ENCODE data around the gene ABCD3. TPM values are rescaled to one million over a fixed set of nuclear protein-coding genes. Genes with fewer than 3 reads are reported as not detected.
"Not testable (repeated sequence)": the region's sequence is repeated elsewhere in the genome, so short reads cannot be mapped to it uniquely, and the experiment has no call there.

Gene ABCD3
- total RNA-seq, 3 donors from 2014 or later (not counting 1 experiment from before 2014, with no cell fraction given), result 22.3 to 29.5 (median 27.6) TPM

DNA sequence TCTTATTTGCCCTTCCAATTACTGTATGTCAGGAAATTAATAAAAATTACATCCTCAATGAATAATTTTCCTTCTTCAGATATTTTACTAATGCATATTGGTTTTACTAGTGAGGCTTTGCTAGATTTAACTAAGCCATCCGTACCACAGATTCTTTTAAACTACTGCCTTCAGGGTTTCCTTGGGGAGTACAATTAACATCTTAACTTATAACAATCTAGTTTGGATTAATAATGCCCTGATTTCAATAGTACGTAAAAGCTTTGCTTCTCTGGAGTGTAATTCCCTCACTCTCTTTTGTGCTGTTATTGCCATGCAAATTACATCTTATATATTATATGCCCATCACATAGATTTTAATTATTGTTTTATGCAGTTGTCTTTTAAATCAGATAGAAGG, 147.7 kb downstream of the ABCD3 start:
- intact Hi-C loops (cut with micrococcal nuclease), result no loop called here
- H3K4me1 ChIP-seq (ENCODE audit: control insufficient read depth, insufficient read depth, low read length), result no peaks in the 10 kb centered on the region

DNA sequence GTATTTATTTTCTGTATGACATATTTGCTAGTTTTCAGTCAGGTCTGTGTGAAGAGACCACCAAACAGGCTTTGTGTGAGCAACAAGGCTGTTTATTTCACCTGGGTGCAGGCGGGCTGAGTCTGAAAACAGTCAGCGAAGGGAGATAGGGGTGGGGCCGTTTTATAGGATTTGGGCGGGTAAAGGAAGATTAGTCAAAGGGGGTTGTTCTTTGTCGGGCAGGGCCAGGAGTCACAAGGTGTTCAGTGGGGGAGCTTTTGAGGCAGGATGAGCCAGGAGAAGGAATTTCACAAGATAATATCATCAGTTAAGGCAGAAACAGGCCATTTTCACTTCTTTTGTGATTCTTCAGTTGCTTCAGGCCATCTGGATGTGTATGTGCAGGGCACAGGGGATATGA, 148.2 kb downstream of the ABCD3 start:
- DNase-seq; intact Hi-C loops (cut with micrococcal nuclease); H3K4me3 Mint-ChIP-seq; H3K9me3 ChIP-seq (ENCODE audit: control insufficient read depth, insufficient read depth, low read length); H3K4me1 Mint-ChIP-seq; H3K4me1 ChIP-seq (ENCODE audit: control insufficient read depth, insufficient read depth, low read length); H3K36me3 Mint-ChIP-seq; H3K27ac ChIP-seq (ENCODE audit: low read length); ATAC-seq; H3K9me3 Mint-ChIP-seq; H3K4me3 ChIP-seq (ENCODE audit: low read length); H3K27me3 ChIP-seq (ENCODE audit: control insufficient read depth, insufficient read depth, low read length); H3K27ac Mint-ChIP-seq; H3K36me3 ChIP-seq (ENCODE audit: control insufficient read depth, insufficient read depth, low read length): not testable (repeated sequence)
- H3K27me3 Mint-ChIP-seq (ENCODE audit: low read depth in 2 of 2), result peaks cover 8 to 15% of the 10 kb centered on the region in 2 donors
- 90% methylated on average over 5 of the region's 5 CpGs for WGBS (ENCODE audit: insufficient coverage)

More for the DNA sequence above, 147.7 kb downstream of the ABCD3 start:
- Mint-ChIP-seq H3K36me3 (no peaks in the 10 kb centered on the region), H3K27me3 (ENCODE audit: low read depth in 2 of 2) (peaks cover 9 to 15% of the 10 kb centered on the region in 2 donors), H3K4me1 (no peaks in the 10 kb centered on the region), H3K9me3 (peaks cover 0 to 3% of the 10 kb centered on the region in 2 donors), H3K27ac (no peak overlapping the region), H3K4me3 (no peak overlapping the region)
- TF ChIP-seq, protein P1, sequence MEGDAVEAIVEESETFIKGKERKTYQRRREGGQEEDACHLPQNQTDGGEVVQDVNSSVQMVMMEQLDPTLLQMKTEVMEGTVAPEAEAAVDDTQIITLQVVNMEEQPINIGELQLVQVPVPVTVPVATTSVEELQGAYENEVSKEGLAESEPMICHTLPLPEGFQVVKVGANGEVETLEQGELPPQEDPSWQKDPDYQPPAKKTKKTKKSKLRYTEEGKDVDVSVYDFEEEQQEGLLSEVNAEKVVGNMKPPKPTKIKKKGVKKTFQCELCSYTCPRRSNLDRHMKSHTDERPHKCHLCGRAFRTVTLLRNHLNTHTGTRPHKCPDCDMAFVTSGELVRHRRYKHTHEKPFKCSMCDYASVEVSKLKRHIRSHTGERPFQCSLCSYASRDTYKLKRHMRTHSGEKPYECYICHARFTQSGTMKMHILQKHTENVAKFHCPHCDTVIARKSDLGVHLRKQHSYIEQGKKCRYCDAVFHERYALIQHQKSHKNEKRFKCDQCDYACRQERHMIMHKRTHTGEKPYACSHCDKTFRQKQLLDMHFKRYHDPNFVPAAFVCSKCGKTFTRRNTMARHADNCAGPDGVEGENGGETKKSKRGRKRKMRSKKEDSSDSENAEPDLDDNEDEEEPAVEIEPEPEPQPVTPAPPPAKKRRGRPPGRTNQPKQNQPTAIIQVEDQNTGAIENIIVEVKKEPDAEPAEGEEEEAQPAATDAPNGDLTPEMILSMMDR (IDR thresholded peaks at IDR 0.05), result no peak
- DNase-seq, result no peak
- H3K27me3 ChIP-seq (ENCODE audit: control insufficient read depth, insufficient read depth, low read length), result no peaks in the 10 kb centered on the region
- no peak for ATAC-seq
- no peak overlapping the region for H3K27ac ChIP-seq (ENCODE audit: low read length)
- H3K4me3 ChIP-seq (ENCODE audit: low read length), result no peak overlapping the region
- no peaks in the 10 kb centered on the region for H3K36me3 ChIP-seq (ENCODE audit: control insufficient read depth, insufficient read depth, low read length)
- WGBS (ENCODE audit: insufficient coverage), result no CpG with 5 or more reads among the region's 2 CpGs
- H3K9me3 ChIP-seq (ENCODE audit: control insufficient read depth, insufficient read depth, low read length), result peaks cover 5% of the 10 kb centered on the region

DNA sequence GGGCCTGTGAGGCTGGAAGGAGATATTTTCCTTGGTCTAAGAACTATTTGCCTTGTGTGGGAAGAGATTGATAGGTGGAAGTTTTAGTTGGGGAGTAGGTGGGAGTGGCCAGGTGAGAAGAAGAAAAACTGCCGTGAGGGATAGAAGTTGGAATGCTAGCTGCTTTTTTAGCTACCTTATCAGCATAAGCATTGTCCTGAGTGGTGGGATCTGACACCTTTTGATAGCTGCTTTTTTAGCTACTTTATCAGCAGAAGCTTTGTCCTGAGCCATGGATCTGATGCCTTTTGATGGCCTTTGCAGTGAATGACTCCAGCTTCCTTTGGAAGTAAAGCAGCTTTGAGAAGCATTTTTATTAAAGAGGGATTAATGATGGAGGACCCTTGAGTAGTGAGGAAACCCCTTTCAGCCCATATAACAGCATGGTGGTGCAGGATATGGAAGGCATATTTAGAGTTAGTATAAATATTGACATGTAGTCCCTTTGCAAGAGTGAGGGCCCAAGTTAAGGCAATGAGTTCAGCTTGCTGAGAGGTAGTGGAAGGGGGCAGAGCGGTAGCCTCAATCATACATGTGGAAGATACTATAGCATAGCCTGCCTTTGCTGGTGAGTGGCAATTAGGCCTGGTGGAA, 149.9 kb downstream of the ABCD3 start:
- H3K4me1 Mint-ChIP-seq; H3K4me1 ChIP-seq (ENCODE audit: control insufficient read depth, insufficient read depth, low read length); H3K4me3 Mint-ChIP-seq; H3K27ac ChIP-seq (ENCODE audit: low read length); H3K36me3 ChIP-seq (ENCODE audit: control insufficient read depth, insufficient read depth, low read length); H3K36me3 Mint-ChIP-seq; ATAC-seq; intact Hi-C loops (cut with micrococcal nuclease); DNase-seq; H3K27ac Mint-ChIP-seq; H3K9me3 ChIP-seq (ENCODE audit: control insufficient read depth, insufficient read depth, low read length); H3K27me3 ChIP-seq (ENCODE audit: control insufficient read depth, insufficient read depth, low read length); H3K4me3 ChIP-seq (ENCODE audit: low read length): not testable (repeated sequence)
- Mint-ChIP-seq H3K27me3 (ENCODE audit: low read depth in 2 of 2) (peaks cover 6 to 15% of the 10 kb centered on the region in 2 donors), H3K9me3 (peaks cover 3 to 11% of the 10 kb centered on the region in 2 donors)
- 97% methylated on average over 2 of the region's 2 CpGs for WGBS (ENCODE audit: insufficient coverage)

Other genes starting within 250 kb of the ABCD3 start
- gene ARHGAP29, start 180.8 kb upstream of the ABCD3 start, total RNA-seq, result under 1 TPM in 1 of 3 donors, not detected in 2; 0.07 TPM
- 1 to 10 TPM in 2 of 3 donors, not detected in 1; 1.9 to 2.5 TPM for gene F3, start 123.4 kb downstream of the ABCD3 start, total RNA-seq

All from natural killer cell (primary cell).